Measurements from ENCODE around the gene NHLRC3. TPM values are rescaled to one million over a fixed set of nuclear protein-coding genes. Genes with fewer than 3 reads are reported as not detected.

NHLRC3 gene
- total RNA-seq, 1 donor from 2014 or later = 19.2 TPM

DNA sequence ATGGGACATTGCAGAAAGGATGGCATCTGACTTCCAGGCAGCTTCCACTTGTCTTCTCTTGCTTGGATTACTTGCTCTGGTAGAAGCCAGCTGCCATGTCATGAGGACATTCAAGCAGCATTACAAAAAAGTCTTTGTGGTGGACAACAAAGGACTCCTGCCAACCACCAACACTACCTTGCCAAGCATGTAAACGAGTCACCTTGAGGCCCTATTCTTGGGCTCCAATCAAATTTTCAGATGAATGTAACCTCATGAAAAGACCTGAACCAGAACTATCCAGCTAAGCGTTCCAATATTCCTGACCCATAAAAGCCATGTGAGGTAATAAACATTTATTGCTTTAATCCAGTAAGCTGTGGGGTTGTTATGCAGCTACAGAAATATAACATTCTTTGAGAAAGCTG lies 12.8 kb upstream of the NHLRC3 start:
- no peak for DNase-seq (ENCODE audit: low spot score)
- H3K27ac Mint-ChIP-seq = no peak overlapping the region
- intact Hi-C loops (cut with micrococcal nuclease) = no loop called here
- H3K4me1 Mint-ChIP-seq (ENCODE audit: low read depth) = peaks cover 4% of the 10 kb centered on the region
- H3K36me3 Mint-ChIP-seq (ENCODE audit: low read depth) = peaks cover 51% of the 10 kb centered on the region
- H3K4me3 Mint-ChIP-seq = no peak overlapping the region
- H3K9me3 Mint-ChIP-seq = no peaks in the 10 kb centered on the region
- H3K27me3 Mint-ChIP-seq (ENCODE audit: insufficient read depth) = no peaks in the 10 kb centered on the region

DNA sequence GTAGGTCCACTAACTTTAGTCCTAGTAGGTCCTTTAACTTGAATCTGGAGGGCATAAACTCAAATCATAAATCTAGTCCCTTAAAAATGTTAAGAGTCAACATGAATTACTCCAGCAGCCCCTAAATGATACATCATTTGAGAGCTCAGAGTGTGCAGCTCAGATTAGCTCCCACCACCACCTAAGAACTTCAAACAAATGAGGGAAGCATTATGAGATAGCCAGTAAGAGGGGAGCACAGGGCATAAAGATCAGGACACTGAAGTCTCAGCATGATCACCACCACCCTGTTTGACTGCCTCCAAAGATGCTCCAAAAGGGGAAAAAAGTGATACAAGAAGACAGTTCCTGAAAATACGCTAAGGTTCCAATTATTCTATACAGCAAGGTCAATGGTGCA lies 6.1 kb upstream of the NHLRC3 start:
- no peaks in the 10 kb centered on the region for H3K9me3 Mint-ChIP-seq
- peaks cover 15% of the 10 kb centered on the region for H3K36me3 Mint-ChIP-seq (ENCODE audit: low read depth)
- intact Hi-C loops (cut with micrococcal nuclease) = no loop called here
- peaks cover 48% of the 10 kb centered on the region for H3K4me1 Mint-ChIP-seq (ENCODE audit: low read depth)
- H3K27me3 Mint-ChIP-seq (ENCODE audit: insufficient read depth) = no peaks in the 10 kb centered on the region
- H3K27ac Mint-ChIP-seq = no peak overlapping the region
- DNase-seq (ENCODE audit: low spot score) = no peak
- H3K4me3 Mint-ChIP-seq = no peak overlapping the region

DNA sequence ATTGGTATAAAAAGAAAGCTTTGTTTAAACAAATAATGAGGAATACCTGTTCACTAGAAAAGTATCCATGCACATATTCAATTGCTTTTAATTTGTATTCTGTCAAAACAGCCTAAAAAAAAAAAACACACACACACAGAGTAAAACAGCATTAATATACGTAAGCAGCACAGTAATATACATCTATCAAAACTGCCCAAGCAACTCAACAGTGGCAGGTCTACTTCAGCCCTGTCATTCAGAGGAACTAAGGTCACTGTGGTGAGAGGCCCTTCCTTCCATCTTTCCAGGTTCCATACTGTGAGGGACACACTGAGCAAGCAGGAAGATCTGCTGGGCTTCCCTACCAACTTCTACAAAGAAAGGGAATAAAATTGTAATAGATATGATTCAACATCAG lies 4.2 kb upstream of the NHLRC3 start:
- no peak for DNase-seq (ENCODE audit: low spot score)
- Mint-ChIP-seq H3K36me3 (ENCODE audit: low read depth) (peaks cover 9% of the 10 kb centered on the region), H3K27me3 (ENCODE audit: insufficient read depth) (no peaks in the 10 kb centered on the region), H3K4me3 (no peak overlapping the region), H3K9me3 (no peaks in the 10 kb centered on the region), H3K4me1 (ENCODE audit: low read depth) (peaks cover 50% of the 10 kb centered on the region), H3K27ac (no peak overlapping the region)
- intact Hi-C loops (cut with micrococcal nuclease) = no loop called here

DNA sequence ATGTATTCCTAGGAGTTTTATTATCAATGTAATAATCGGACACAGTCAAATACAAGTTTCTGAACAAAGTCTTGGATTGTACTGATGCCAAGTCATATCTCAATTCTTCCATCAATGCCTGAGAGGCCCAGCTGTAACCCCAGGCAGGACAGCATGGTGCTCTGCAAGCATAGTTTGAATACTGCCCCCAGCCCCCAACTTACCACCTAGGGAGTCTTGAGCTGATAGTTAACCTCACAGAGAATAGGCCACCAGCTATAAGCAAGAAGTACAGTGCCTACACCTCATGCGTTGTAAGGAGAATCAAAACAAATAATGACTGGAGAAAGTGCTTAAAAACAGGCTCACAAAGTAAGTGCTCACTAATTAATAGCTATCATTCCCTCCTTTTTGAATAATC lies 3.1 kb upstream of the NHLRC3 start:
- peaks cover 57% of the 10 kb centered on the region for H3K4me1 Mint-ChIP-seq (ENCODE audit: low read depth)
- peaks cover 7% of the 10 kb centered on the region for H3K36me3 Mint-ChIP-seq (ENCODE audit: low read depth)
- DNase-seq (ENCODE audit: low spot score) = no peak
- H3K9me3 Mint-ChIP-seq = no peaks in the 10 kb centered on the region
- intact Hi-C loops (cut with micrococcal nuclease) = loop anchor here (5.0 kb wide), 4 partner anchors 567 to 1978 kb away; partner anchors contain the start of genes LHFPL6 and SUPT20H
- H3K27ac Mint-ChIP-seq = peak overlapping the region; percentile 38
- no peaks in the 10 kb centered on the region for H3K27me3 Mint-ChIP-seq (ENCODE audit: insufficient read depth)
- H3K4me3 Mint-ChIP-seq = peak overlapping the region; percentile 91

DNA sequence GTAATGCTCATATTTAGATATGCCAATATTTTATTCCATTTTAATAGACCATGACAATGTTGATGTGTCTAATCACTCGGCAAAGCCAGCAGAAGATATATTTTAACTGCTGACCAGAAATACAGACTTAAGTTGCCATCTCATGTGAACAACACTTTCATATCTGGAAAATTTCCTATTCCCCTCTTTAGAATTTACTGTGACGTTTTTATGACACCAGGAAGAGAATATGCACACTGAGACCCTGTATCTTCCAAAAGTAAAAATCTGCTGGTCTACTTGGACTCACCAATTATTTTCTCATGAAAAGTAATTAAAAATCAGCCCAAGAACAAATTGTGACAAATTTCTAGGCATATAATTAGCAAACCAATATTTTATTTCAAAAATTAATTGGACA lies 2.5 kb upstream of the NHLRC3 start:
- peaks cover 11% of the 10 kb centered on the region for H3K36me3 Mint-ChIP-seq (ENCODE audit: low read depth)
- peak overlapping the region; percentile 38 for H3K27ac Mint-ChIP-seq
- DNase-seq (ENCODE audit: low spot score) = no peak
- H3K4me1 Mint-ChIP-seq (ENCODE audit: low read depth) = peaks cover 62% of the 10 kb centered on the region
- no peaks in the 10 kb centered on the region for H3K9me3 Mint-ChIP-seq
- intact Hi-C loops (cut with micrococcal nuclease) = loop anchor here (5.0 kb wide), 4 partner anchors 567 to 1978 kb away; partner anchors contain the start of genes LHFPL6 and SUPT20H
- peak overlapping the region; percentile 91 for H3K4me3 Mint-ChIP-seq
- H3K27me3 Mint-ChIP-seq (ENCODE audit: insufficient read depth) = no peaks in the 10 kb centered on the region

DNA sequence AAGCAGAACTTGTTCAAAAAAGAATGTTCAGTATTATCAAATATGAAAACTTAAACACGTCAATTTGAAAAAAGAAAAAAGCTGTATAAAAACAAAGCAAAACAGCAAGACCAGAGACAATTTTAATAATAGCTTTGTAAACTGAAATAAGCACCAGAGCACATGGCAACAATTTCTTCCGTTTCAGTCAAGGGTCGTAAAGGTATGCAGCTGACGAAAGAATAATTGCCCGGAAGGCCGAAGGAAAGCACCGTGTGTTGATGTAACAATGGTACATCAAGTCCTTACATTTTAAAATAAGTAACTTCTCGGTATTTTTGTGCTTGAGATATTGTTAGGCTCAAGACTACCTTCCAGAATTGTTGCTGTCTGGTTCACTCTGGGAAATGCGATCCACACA lies 2.0 kb upstream of the NHLRC3 start:
- peak overlapping the region; percentile 92 for H3K27ac Mint-ChIP-seq
- H3K9me3 Mint-ChIP-seq = no peaks in the 10 kb centered on the region
- DNase-seq (ENCODE audit: low spot score) = no peak
- peak overlapping the region; percentile 91 for H3K4me3 Mint-ChIP-seq
- intact Hi-C loops (cut with micrococcal nuclease) = loop anchor here (5.0 kb wide), 4 partner anchors 566 to 1979 kb away; partner anchors contain the start of genes LHFPL6 and SUPT20H
- H3K27me3 Mint-ChIP-seq (ENCODE audit: insufficient read depth) = no peaks in the 10 kb centered on the region
- H3K4me1 Mint-ChIP-seq (ENCODE audit: low read depth) = peaks cover 66% of the 10 kb centered on the region
- H3K36me3 Mint-ChIP-seq (ENCODE audit: low read depth) = peaks cover 12% of the 10 kb centered on the region

DNA sequence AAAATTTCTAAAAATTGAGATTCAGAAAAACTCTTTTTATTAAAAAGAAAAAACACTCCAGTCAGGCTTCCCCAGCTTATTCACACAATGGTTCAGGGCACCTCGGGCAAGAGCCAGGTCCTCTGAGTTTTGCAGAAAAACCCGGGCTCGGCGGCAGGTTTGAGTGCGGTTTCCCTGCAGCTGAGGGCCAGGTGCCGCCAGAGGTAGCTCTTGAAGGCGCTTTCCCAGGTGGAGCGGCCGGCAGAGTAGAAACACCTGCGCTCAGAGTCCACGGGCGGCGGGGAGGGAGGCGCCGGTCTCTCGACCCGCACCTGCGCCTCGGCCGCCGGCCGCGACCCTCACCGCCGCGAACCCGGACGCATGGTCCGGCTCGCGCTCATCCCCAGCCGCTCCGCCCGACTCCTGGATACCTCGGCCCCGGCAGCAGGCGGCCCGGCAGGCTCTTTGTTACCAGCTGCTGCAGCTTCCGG lies 811 bp upstream of the NHLRC3 start:
- Mint-ChIP-seq H3K9me3 (no peaks in the 10 kb centered on the region), H3K36me3 (ENCODE audit: low read depth) (peaks cover 13% of the 10 kb centered on the region), H3K27me3 (ENCODE audit: insufficient read depth) (no peaks in the 10 kb centered on the region), H3K27ac (peak overlapping the region; percentile 94), H3K4me3 (peak overlapping the region; percentile 91), H3K4me1 (ENCODE audit: low read depth) (peaks cover 65% of the 10 kb centered on the region)
- intact Hi-C loops (cut with micrococcal nuclease) = loop anchor here (5.0 kb wide), 4 partner anchors 565 to 1980 kb away; partner anchors contain the start of genes LHFPL6 and SUPT20H
- no peak for DNase-seq (ENCODE audit: low spot score)

DNA sequence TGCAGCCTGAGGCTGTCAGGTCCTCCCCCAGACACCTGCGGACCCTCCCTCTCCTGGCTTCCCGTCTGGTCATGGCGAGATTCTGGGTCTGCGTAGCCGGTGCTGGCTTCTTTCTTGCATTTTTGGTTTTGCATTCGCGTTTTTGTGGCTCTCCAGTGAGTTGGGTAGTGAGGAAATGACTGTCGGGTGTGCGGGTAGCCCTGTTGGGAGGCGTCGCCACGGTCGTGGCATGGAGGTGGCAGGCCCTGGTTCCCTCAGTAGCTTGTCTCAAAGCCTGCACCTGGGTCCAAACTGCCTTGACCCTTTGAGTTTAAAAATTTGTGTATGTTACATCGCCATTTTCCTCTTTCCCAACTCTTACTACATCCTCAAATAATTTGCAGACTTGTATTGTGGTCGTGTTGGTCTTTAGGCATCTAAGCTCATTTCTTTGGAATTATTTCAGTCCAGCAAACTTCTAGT lies 344 bp downstream of the NHLRC3 start:
- no peaks in the 10 kb centered on the region for H3K9me3 Mint-ChIP-seq
- H3K4me1 Mint-ChIP-seq (ENCODE audit: low read depth) = peaks cover 58% of the 10 kb centered on the region
- H3K27ac Mint-ChIP-seq = peak overlapping the region; percentile 94
- H3K36me3 Mint-ChIP-seq (ENCODE audit: low read depth) = peaks cover 15% of the 10 kb centered on the region
- DNase-seq (ENCODE audit: low spot score) = peak; percentile 68
- H3K4me3 Mint-ChIP-seq = peak overlapping the region; percentile 91
- H3K27me3 Mint-ChIP-seq (ENCODE audit: insufficient read depth) = no peaks in the 10 kb centered on the region
- intact Hi-C loops (cut with micrococcal nuclease) = loop anchor here (1.0 to 5.0 kb wide), 10 partner anchors 22 to 1981 kb away; partner anchors contain the start of genes COG6, LHFPL6, SUPT20H and UFM1

DNA sequence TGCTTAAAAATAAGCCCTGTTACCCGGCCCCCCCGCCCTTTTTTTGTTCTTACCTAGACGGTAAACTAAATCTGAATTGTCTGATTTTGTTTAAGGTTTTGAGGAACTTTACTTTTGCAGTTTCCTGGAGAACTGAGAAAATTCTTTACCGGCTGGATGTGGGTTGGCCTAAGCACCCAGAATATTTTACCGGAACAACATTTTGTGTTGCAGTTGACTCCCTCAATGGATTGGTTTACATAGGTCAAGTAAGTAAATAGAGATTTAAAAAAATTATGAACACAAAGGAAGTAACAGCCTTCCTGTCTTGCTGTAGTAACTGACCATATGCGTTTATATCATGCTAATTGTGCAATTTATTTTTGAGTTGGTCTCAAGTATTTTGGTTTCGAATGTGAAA lies 785 bp downstream of the NHLRC3 start:
- Mint-ChIP-seq H3K4me1 (ENCODE audit: low read depth) (peaks cover 56% of the 10 kb centered on the region), H3K27ac (peak overlapping the region; percentile 94), H3K36me3 (ENCODE audit: low read depth) (peaks cover 17% of the 10 kb centered on the region), H3K4me3 (peak overlapping the region; percentile 91), H3K27me3 (ENCODE audit: insufficient read depth) (no peaks in the 10 kb centered on the region), H3K9me3 (no peaks in the 10 kb centered on the region)
- no peak for DNase-seq (ENCODE audit: low spot score)
- intact Hi-C loops (cut with micrococcal nuclease) = loop anchor here (2.0 to 5.0 kb wide), 5 partner anchors 158 to 1982 kb away; partner anchors contain the start of genes LHFPL6 and SUPT20H

DNA sequence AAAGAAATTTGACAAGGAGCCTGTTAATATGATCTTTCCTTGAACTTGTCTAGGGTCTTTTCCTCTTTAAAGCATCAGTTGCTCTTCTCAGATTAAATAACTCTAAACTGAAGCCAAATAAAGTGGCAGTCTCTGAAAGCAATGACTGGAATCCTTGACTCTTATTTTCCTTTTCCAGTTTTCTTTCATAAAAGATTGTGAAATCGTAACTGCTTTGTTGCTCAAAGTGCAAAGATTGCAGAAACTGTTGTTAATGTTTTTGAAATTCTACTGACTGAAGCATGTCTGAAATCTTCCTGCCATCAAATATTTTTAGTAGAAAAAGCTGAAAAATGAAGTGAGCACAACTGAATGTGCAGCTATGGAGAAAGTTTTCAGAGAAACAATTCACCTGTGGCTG lies 1.9 kb downstream of the NHLRC3 start:
- Mint-ChIP-seq H3K36me3 (ENCODE audit: low read depth) (peaks cover 24% of the 10 kb centered on the region), H3K27ac (peak overlapping the region; percentile 24), H3K4me3 (peak overlapping the region; percentile 63), H3K9me3 (no peaks in the 10 kb centered on the region), H3K27me3 (ENCODE audit: insufficient read depth) (no peaks in the 10 kb centered on the region), H3K4me1 (ENCODE audit: low read depth) (peaks cover 50% of the 10 kb centered on the region)
- intact Hi-C loops (cut with micrococcal nuclease) = no loop called here
- no peak for DNase-seq (ENCODE audit: low spot score)

DNA sequence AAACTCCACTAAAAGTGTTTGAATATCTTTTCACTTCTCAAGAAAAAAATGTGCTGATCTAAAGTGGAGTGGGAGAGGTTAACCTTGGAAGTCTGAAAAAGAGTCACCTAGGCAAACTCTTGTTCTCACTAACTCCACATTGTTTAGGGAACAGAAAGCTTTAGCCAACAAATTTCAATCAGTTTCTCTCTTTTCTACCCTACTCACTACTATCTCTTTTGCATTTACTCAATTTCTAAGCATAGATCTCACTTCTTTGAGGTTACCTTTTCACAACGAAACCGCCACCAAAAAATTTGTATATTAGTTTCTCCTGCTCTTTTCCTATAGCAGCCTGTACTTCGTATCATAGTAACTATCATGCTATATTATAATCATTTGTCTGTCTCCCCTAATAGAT lies 6.3 kb downstream of the NHLRC3 start:
- no peaks in the 10 kb centered on the region for H3K9me3 Mint-ChIP-seq
- no peak for DNase-seq (ENCODE audit: low spot score)
- intact Hi-C loops (cut with micrococcal nuclease) = no loop called here
- no peak overlapping the region for H3K4me3 Mint-ChIP-seq
- peaks cover 24% of the 10 kb centered on the region for H3K36me3 Mint-ChIP-seq (ENCODE audit: low read depth)
- H3K27ac Mint-ChIP-seq = peak overlapping the region; percentile 45
- H3K4me1 Mint-ChIP-seq (ENCODE audit: low read depth) = peaks cover 25% of the 10 kb centered on the region
- H3K27me3 Mint-ChIP-seq (ENCODE audit: insufficient read depth) = no peaks in the 10 kb centered on the region

DNA sequence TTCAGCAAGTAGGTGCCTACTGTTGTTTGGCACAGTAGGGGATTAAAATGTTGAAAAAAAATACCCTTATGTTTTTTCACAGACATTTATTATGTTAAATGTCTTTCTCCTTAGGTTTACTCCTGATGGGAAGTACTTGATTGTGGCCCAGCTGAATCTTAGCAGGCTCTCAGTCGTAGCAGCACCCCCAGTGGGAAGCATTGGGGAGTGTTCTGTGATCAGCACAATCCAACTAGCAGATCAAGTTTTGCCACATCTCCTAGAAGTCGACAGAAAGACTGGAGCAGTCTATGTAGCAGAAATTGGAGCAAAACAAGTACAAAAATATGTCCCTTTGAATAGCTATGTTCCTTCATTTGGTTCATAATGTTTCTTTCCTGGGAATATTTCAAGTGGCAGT lies 9.3 kb downstream of the NHLRC3 start:
- Mint-ChIP-seq H3K4me3 (no peak overlapping the region), H3K27ac (no peak overlapping the region), H3K4me1 (ENCODE audit: low read depth) (peaks cover 7% of the 10 kb centered on the region), H3K36me3 (ENCODE audit: low read depth) (peaks cover 17% of the 10 kb centered on the region), H3K27me3 (ENCODE audit: insufficient read depth) (no peaks in the 10 kb centered on the region), H3K9me3 (no peaks in the 10 kb centered on the region)
- DNase-seq (ENCODE audit: low spot score) = no peak
- intact Hi-C loops (cut with micrococcal nuclease) = no loop called here

DNA sequence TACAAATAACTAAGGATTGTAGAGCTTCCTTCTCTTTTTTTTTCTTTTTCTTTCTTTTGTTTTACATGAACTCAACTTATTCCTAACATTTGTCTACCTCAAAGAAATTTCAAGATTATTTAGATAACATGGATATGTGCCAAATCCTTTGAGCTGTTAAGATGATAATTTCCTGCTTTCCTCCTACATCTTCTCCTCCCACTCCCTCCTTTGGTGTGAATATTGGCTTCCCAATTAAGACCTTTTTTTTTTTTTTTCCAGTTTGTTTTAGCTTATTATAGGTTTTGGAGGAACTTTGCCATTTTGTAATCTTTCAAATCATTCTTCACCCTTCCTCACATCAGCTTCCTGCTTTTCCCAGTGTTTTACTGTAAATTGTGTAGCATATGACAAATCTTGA lies 10.6 kb downstream of the NHLRC3 start:
- H3K27me3 Mint-ChIP-seq (ENCODE audit: insufficient read depth) = no peaks in the 10 kb centered on the region
- no peak overlapping the region for H3K27ac Mint-ChIP-seq
- H3K4me1 Mint-ChIP-seq (ENCODE audit: low read depth) = peaks cover 7% of the 10 kb centered on the region
- DNase-seq (ENCODE audit: low spot score) = no peak
- intact Hi-C loops (cut with micrococcal nuclease) = no loop called here
- H3K36me3 Mint-ChIP-seq (ENCODE audit: low read depth) = peaks cover 15% of the 10 kb centered on the region
- H3K9me3 Mint-ChIP-seq = no peaks in the 10 kb centered on the region
- no peak overlapping the region for H3K4me3 Mint-ChIP-seq
